Hepatocyte (in vitro differentiated cells): ENCODE results near the gene CHN2.

Experiments used
- CTCF ChIP-seq: fragments of 200-600 bp; sonication (generic); IDR thresholded peaks from 2 replicates; pipeline ENCODE4 v1.5.1; 2016; ENCODE audit warnings: antibody characterized with exemption, mild to moderate bottlenecking; ENCODE audit not compliant: poor library complexity
- EZH2 ChIP-seq: fragments of 200-600 bp; sonication (generic); IDR thresholded peaks from 2 replicates; pipeline ENCODE4 v1.6.1; 2016; ENCODE audit warnings: antibody characterized with exemption, mild to moderate bottlenecking, borderline replicate concordance
- EZH2phosphoT487 ChIP-seq: fragments of 200-600 bp; sonication (generic); IDR thresholded peaks from one replicate; pipeline ENCODE4 v1.6.1; 2018; ENCODE audit warnings: antibody characterized with exemption, mild to moderate bottlenecking, low read depth, moderate library complexity; ENCODE audit not compliant: unreplicated experiment, severe bottlenecking

GRCh38 chr7:29236071-29236580, 41.6 kb downstream of the CHN2 start:
- TF ChIP-seq CTCF (no peak), EZH2 (no peak), EZH2phosphoT487 (no peak)
